T-helper 2 cell (primary cell): ENCODE data around the gene ABCB8.

Experiments
- DNase-seq, 5 experiments: peaks; one replicate each; pipeline versions ENCODE4 v3.0.0 to v3.0.0-alpha.2; 2012 to 2022

Gene ABCB8

GRCh38 chr7:151088019-151088855 lies 60.0 kb downstream of the ABCB8 start:
- no peak for DNase-seq

GRCh38 chr7:151088856-151089699 lies 60.8 kb downstream of the ABCB8 start:
- DNase-seq = no peak

- no peak for DNase-seq
Measured at GRCh38 chr7:151089893-151090730, 61.9 kb downstream of the ABCB8 start.

GRCh38 chr7:151091003-151091402 lies 62.8 kb downstream of the ABCB8 start:
- DNase-seq = no peak

GRCh38 chr7:151091431-151091830 lies 63.2 kb downstream of the ABCB8 start:
- peak in 1 of 5 experiments; percentile 40 for DNase-seq

GRCh38 chr7:151091988-151092387 lies 63.7 kb downstream of the ABCB8 start:
- no peak for DNase-seq

GRCh38 chr7:151093748-151094147 lies 65.5 kb downstream of the ABCB8 start:
- no peak for DNase-seq

GRCh38 chr7:151094675-151095074 lies 66.4 kb downstream of the ABCB8 start:
- no peak for DNase-seq

- no peak for DNase-seq
Measured at GRCh38 chr7:151095123-151095797, 67.0 kb downstream of the ABCB8 start.

GRCh38 chr7:151095828-151096475 lies 67.7 kb downstream of the ABCB8 start:
- DNase-seq = peak in 1 of 5 experiments; percentile 24
